HG02852 (cell line): Measurements from ENCODE around the gene DOCK8.

Source experiments
- ATAC-seq: cut with Tn5 transposase; IDR thresholded peaks from one replicate; pipeline ENCODE4 v1.9.1; 2021; ENCODE audit warnings: mild to moderate bottlenecking, moderate library complexity; ENCODE audit not compliant: unreplicated experiment

DOCK8 gene

DNA sequence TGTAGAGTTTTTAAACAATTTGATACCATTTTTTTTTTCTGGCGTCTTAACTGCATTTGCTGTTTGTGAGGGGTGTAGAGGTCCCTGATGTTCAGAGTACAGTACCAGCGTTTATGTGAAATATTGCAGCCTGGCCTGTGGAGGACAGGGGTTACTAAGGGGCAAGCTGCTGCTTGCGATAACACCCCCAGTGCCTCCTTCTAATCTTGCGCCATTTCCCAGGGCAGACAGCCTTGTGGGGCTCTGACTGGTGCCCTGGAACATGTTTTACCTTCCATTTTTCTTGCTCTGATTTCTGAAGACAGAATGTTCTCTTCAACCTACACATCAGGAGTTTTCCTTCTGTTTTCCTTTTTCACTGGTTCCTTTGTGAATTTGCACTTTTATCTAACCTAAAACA lies 142.9 kb downstream of the DOCK8 start:
- ATAC-seq, result no peak

DNA sequence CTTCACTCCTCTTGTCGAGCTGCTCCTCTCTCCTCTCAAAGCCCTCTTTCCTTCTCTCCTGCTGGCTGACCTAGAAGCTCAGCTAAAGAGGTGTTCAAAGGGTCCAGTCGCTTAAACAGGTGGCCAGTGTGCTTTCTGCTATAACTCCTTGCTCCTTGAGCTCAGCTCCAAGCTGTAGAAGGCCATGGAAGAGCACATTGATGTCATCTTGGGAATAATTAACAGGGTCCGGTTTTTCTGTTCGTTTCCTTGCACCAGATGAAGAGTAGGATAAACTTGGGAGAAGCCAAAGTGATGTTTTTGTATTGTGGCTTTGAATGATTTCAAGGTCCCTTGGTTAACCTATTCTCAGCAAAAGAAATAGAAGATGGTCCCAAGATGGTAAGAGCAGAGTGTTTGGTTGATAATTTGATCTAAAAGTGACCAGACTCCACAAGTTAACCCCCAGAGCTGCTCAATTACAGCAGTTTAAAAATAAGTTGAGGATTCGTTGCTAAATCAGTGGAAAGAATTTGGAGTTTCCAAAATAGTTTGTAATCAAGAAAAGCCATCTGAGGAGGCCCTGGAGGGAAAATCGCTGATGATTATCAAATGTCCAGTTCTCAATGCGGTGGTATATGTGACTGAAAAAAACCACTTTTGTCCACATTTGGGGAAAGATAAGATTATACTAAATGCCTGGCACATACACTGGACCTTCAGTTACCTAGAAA lies 148.1 kb downstream of the DOCK8 start:
- ATAC-seq, result no peak

DNA sequence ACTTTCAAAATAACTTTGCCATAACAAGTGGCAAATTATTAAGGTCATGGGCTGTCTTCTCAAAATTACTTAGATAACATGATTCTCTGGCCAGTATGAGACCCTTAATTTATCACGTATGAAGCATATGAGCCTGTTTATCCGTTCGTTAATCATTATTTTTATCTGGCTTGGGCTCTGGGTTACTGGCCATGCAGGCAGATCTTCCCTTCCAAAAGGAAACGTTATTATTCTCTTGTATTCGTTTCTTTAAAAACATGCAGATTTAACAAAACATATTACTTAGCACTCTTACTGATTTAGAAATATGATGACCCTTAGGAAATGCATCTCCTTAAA lies 148.6 kb downstream of the DOCK8 start:
- ATAC-seq, result no peak

DNA sequence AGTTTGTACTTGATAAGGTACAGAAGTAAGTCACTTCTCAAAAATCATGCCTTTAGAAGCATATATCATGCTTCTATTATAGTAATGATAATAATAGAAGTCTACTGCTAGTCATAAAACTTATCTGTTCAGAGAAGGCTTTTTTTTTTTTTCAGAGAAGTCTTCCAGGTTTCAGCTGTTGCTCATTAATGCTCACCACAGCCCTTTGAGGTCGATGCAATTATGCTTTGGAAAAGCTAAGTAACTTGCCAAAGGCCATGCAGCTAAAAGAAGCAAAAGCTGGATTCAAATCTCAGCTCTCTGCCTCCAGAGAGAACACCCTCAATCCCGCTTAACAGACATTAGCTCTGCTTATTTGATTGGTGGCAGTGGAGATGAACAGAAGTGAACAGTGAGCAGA lies 150.8 kb downstream of the DOCK8 start:
- no peak for ATAC-seq

DNA sequence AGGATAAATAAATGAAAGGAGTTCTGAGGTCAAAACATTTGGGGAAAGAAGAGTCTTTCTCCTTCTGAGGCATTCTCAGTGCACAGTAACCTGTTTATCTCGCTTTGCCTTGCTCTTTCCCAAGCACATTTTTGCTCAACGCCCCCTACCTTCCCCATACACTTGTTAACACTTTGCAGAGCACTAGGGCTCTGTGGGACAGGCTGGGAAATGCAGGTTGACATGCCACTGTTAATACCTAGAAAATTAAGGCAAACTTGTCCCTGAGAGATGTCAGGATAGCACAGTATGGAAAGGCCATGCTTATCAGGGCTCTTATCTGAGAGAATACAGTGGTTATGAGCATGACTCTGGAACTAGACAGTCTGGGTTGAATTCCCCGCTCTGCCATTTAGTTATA lies 152.0 kb downstream of the DOCK8 start:
- ATAC-seq, result no peak

DNA sequence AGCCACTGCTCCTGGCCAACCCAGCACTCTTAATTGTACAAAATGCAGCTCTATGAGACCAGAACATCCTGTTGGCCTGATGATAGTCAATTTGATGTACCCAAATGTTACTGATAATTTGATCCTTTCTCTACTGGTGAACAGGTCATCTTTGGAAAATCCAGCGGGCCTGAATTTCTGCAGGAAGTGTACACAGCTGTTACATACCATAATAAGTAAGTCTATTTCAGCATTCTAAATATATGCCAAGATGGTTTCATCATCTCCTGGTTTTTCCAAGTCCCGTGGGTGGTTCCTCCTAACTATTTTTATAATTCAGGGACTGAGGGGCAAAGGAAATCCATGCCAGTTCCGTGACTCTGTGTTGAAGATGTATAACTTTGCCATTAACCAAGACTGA lies 155.4 kb downstream of the DOCK8 start:
- ATAC-seq, result no peak

DNA sequence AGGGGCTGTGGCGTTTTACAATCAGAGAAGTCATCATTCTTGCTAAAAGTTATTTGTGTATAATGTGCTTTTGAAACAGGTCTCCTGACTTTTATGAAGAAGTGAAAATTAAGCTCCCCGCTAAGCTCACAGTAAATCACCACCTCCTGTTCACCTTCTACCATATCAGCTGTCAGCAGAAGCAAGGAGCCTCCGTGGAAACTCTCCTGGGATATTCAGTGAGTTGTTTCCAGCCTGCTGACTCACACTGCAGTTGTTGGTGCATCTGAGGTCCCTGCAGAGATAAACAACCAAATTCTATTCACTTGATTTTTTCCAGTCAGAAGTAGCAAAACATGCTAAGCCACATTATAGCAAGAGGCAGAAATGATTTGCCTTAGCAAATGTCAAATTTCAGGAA lies 156.7 kb downstream of the DOCK8 start:
- ATAC-seq, result no peak

DNA sequence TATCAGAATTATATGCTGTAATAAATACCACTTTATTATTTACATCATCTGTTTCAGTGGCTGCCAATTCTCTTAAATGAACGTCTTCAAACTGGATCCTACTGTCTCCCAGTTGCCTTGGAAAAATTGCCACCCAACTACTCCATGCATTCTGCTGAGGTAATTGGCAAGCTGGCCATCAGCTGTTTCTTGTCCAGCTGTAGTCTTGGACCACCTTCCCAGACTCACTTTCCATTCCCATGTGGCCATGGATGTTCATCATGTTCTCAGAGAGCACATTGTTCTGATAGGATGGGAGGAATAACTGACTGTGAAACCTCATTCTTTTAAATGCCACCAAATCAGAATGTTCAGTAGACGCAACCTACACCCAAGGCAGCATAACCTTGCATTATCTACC lies 157.5 kb downstream of the DOCK8 start:
- ATAC-seq, result no peak

DNA sequence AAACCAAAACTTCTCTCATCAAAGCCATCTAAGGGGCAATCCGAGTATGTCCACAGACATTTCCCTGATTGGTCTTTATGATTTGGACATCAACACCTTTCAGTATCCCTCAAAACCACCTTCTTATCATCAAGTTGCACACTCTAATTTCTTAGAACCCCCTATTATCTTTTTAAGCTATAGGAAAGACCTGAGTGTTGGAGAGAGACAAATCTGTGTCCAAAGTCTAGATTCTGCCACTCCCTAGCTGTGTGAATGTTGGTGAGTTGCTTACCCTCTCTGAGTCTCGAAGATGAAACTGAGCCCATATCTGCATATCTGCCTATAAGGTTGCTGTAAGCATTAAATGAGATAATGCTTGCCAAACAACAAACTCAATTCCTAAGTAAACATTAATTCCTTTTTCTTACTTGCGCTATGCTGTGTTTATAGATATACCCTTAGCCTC lies 159.1 kb downstream of the DOCK8 start:
- ATAC-seq, result no peak

DNA sequence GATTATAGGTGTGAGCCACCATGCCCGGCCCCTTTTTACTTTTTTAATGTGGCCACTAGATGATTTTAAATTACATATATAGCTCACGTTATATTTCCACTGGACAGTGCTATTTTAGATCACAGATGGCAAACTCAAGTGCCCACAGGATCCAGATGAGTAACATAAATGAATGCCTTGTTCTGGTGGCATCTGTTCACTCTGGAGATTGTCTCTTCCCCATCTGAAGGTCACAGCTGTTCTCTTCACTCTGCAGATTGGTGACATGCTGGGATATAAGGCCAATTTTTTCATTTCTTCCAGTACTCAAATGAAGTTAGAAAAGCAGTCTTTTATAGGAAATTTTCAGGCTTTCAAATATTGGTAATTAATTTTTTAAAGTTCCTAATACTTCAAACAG lies 160.1 kb downstream of the DOCK8 start:
- no peak for ATAC-seq

DNA sequence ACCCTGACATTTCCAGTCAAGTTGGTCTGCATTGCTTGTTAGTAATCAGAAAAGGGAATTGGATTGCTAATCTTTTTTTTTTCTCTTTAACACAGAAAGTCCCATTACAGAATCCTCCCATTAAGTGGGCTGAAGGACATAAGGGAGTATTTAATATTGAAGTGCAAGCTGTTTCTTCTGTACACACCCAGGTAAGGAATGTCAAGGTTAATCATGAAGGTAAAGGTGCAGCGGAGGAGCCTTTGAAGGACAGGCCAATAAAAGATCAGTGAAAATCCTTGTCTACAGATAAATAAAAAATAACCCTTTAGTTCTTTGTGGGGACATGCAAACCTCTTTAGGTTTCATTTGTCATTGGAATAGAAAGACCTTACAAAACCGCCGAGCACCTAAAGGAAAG lies 161.4 kb downstream of the DOCK8 start:
- no peak for ATAC-seq

DNA sequence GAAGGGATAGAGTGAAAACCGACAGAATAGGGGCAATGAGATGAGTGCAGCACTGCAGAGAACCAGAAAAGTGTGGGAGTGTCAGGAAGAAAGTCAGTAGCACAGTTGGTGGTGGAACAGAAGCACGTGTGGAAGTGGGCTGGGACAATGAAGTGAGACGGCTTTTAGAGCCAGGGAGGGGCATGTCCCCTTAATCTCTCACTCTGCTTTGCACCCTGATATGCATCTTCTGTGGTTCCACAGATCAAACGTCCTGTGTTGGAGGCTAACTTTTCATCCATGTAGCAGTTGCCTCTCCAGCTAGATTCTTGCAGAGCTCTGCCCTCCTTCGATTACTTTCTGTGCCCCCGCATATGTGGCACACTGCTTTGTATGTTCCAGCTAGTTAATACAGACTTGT lies 163.6 kb downstream of the DOCK8 start:
- ATAC-seq, result no peak

DNA sequence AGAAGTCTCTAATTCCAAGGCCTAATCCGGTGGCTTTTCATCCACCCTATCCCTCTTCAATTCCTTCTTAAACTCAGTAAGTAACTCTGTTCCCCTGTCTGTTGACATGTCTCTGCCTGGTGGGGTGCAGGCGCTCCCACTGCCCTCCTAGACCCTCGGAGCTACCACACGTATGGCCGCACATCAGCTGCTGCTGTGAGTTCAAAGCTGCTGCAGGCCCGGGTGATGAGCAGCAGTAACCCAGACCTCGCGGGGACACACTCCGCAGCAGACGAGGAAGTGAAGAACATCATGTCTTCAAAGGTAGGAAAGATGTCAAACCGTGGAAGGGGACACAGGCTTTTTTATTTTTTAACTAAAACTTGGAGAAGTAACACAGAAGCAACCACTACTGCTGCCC lies 167.7 kb downstream of the DOCK8 start:
- no peak for ATAC-seq

DNA sequence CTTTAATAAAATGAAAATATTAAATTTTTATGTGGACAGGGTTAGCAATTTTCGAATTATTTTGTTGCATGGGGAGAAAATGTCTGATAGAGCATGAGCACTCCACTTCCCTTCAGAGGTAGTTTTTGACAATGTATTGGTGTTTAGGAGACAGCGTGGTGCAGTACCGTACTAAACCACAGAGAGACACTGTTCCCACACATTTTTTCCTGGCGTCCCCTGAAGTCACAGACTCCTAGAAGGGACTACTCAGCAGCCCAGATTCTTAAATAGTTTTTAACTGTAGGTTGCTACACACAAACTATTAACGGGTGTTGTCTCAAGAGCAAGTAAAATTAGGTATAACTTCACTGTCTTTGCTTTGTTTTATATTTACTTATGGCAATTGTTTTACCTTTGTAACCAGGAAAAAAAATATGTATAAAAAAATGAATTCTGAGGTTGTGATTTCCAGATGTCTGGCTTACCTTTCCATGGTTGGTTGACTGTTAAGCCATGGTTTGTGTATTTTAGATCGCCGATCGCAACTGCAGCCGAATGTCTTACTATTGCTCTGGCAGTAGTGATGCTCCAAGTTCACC lies 171.2 kb downstream of the DOCK8 start:
- no peak for ATAC-seq

DNA sequence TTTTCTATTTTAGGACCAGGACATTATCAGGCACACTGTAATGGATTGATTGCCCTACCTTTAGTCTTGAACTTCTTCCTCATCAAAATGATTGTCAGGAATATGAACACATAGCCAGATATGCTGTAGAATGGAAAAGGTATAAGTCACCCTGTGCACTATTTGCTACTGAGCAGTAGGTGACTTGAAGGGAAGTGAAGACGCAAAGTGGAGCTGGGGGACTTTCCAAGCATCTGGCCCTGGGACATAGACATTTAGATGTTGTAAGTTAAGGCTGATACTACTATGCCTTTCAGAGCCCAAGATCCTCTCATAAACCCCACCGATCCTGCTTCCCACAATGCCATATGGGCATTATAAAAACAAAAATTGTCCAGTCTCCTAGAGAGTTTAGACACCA lies 174.5 kb downstream of the DOCK8 start:
- no peak for ATAC-seq

DNA sequence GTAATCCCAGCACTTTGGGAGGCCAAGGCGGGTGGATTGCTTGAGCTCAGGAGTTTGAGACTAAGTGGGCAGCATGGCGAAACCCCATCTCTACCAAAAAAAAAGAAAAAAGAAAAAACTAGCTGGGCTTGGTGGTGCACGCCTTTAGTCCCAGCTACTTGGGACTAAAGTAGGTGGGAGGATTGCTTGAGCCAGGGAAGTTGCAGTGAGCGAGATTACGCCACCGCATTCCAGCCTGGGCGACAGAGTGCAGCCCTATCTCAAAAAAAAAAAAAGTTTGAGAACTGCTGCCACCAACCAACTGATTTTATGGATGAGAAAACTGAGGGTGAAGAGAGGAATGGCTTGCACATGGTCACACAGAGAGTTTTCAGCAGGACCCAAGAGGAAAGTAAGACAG lies 175.1 kb downstream of the DOCK8 start:
- ATAC-seq, result no peak

DNA sequence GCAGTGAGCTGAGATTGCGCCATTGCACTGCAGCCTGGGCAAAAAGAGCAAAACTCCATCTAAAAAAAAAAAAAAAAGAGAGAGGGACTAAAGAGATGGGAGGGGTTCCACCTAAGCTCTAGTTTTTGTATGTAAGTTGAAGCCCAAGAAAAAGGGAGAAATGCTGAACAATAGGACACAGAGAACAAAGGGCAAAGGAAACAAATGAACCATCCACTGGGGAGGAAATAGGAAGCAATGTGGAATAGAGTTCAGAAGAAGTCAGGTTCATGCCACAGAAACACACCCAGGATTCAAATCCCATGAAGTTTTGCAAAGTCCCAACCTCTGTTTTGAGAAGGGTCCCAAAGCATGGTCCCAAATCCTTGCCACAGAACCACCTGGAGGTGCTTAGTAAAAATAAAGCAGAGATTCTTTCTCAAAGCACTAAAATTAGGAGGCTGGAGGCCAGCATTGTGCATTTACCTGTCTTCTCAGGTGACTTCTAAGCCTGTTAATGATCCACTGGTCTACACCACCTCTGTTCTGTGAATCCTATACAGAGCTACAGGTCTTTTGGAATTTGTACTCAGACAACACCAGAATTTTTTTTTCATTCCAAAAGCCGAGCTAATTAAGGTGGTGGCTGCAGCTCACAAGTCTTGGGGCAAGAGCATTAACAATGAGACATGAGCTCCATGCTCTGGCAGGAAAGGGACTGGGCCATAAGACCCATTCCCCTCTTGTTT lies 177.6 kb downstream of the DOCK8 start:
- no peak for ATAC-seq

DNA sequence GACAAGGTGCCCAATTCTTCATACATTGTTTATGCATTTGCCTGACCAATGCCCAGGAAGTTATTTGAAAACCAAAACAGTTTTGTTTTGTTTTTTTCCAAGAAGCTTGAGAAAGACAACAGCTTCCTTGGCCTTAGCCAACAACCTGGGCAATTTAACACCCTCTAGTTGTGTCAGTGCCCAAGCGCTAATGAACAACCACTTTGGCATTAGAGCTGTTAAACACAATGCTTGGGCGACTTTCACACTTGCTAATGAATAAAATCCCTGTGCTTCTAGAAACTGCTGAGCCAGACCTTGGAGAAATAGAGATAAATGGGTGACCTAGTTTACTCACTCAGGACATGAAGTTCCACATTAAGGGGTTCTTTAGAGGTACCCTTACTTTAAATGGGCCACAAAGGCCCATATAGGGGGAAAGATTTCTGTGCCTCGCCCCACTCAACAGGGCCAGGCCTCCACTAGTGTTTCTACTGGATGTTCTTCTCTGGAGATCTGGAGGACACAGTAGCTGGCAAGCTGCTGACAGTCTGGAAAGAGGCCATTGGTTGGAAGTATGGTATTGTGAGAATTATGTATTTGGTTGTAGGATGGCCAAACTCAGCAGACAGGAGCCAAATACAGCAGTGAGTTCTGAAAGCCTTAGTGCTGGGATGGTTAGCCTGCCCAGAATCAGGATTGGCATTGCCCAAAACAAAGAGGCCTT lies 179.8 kb downstream of the DOCK8 start:
- no peak for ATAC-seq

DNA sequence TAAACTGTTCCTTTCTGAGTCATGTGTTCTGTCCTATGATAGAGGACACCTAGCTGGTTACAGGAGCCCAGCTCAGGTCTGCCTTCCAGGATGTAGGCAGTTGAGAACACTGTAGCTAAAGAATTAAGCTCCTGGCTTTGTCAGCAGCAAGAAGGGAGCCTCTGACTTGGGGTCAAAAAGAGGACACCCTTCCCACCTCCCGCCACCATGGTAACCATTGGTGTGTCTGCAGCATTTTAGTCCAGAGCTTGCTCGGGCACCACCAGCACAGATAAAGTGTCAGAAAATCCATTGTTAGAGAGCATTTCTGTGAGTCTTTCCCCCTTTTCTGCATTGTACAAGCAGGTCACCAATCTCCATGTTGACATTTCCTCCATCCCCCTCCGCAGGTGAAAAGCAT lies 181.7 kb downstream of the DOCK8 start:
- no peak for ATAC-seq

DNA sequence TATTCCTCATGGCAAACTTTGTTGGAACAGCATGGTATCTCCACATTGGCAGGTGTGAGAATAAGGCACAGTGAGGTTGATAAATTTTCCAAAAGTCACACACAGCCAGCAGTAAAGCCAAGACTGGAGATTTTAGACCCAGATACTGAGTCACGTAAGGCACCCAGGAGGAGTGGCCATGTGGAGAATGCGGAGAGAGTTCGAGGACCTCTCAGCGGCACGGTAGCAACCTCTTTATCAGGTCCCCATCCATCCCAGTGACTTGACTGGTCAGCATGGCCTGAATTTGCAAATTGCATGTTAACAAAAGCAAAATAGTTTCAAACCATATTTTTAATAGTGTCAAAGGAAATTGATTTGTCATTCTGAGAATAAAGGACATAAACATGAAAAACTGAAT lies 183.4 kb downstream of the DOCK8 start:
- ATAC-seq, result no peak

DNA sequence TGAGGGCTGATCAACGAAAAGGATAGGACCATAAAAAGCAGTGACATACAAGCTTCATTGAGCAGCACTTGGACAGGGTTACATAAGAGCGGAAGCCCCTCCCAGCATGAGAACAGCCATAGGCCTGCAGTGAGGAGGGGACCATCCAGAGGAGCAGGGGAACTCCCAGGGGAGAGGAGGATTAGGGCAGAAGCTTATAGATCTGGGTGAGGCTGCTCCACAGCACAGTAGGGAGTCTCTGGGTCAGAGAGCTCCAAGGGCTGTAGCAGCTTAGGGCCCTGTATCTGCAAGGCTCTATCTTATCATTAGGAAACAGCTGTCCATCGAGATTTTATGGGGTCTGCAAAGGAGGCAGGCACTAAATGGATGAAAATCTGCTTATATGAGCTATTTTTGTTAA lies 186.6 kb downstream of the DOCK8 start:
- no peak for ATAC-seq

DNA sequence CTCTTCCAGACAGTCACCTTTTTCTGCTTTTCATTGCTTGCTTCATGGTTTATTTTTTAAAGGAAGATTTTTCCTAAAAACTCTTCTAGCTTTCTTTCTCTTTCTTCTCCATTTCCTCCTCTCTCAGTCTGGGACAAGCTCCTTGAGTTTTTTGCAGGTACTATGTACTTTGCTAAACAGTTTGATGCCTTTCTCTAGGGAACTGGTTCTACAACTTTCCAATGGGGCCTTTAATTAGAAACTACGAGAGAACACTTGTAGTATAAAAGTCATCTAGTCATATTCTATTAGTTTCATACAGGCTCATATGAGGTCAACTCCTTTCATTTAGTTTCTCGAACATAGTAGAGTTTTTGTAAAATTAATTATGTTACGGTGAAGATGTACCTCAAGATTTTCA lies 189.6 kb downstream of the DOCK8 start:
- ATAC-seq, result no peak
